Astrocyte (in vitro differentiated cells and primary cell): Measurements from ENCODE around the gene TLE5. TPM values are rescaled to one million over a fixed set of nuclear protein-coding genes. Genes with fewer than 3 reads are reported as not detected.
A peak's percentile ranks its signal among the peaks of the same experiment; 100 is the strongest.

ENCODE experiments used
- DNase-seq: peaks from one replicate; pipeline ENCODE4 v3.0.0-alpha.2; 2010; ENCODE audit warnings: low read depth
- FAIRE-seq: peaks from 2 replicates; lab custom pipeline; 2011; peaks lifted over from hg19 to GRCh38; lab: Jason Lieb, UNC
- H2AFZ ChIP-seq: 2 replicates; pipeline ENCODE4 v1.6.0; 2012; ENCODE audit warnings: low read depth, low read length, inconsistent platforms
- H3K27ac ChIP-seq: 2 replicates; pipeline ENCODE4 v1.5.1; 2011; ENCODE audit warnings: low read depth, low read length, inconsistent platforms
- H3K27me3 ChIP-seq: 2 replicates; pipeline ENCODE4 v1.6.0; 2011; ENCODE audit warnings: low read length, inconsistent platforms; ENCODE audit not compliant: insufficient read depth
- H3K36me3 ChIP-seq: 2 replicates; pipeline ENCODE4 v1.5.1; 2011; ENCODE audit warnings: low read length, inconsistent platforms; ENCODE audit not compliant: insufficient read depth
- H3K4me1 ChIP-seq: 2 replicates; pipeline ENCODE4 v1.5.1; 2011; ENCODE audit warnings: low read length, inconsistent platforms; ENCODE audit not compliant: insufficient read depth
- H3K4me2 ChIP-seq: 2 replicates; pipeline ENCODE4 v1.6.0; 2012; ENCODE audit warnings: low read length, inconsistent platforms
- H3K4me3 ChIP-seq: 2 replicates; pipeline ENCODE4 v1.5.1; 2011; ENCODE audit warnings: low read depth, mild to moderate bottlenecking, low read length, inconsistent platforms; ENCODE audit not compliant: insufficient read depth
- H3K79me2 ChIP-seq: 2 replicates; pipeline ENCODE4 v1.6.0; 2012; ENCODE audit warnings: mild to moderate bottlenecking, low read length, inconsistent platforms; ENCODE audit not compliant: insufficient read depth
- H3K9ac ChIP-seq: 2 replicates; pipeline ENCODE4 v1.6.0; 2012; ENCODE audit warnings: mild to moderate bottlenecking, low read length, inconsistent platforms
- H3K9me3 ChIP-seq: 2 replicates; pipeline ENCODE4 v1.5.1; 2012; ENCODE audit warnings: low read depth, mild to moderate bottlenecking, low read length, inconsistent platforms; ENCODE audit not compliant: insufficient read depth
- H4K20me1 ChIP-seq: 2 replicates; pipeline ENCODE4 v1.6.0; 2012; ENCODE audit warnings: low read length, inconsistent platforms; ENCODE audit not compliant: insufficient read depth
- H3K27ac Mint-ChIP-seq: one replicate; pipeline ENCODE4 v1.8.0; 2021; ENCODE audit warnings: mild to moderate bottlenecking, mixed read lengths; ENCODE audit not compliant: unreplicated experiment
- H3K27me3 Mint-ChIP-seq: one replicate; pipeline ENCODE4 v1.8.0; 2021; ENCODE audit warnings: low read depth, mixed read lengths; ENCODE audit not compliant: unreplicated experiment
- H3K36me3 Mint-ChIP-seq: one replicate; pipeline ENCODE4 v1.8.0; 2021; ENCODE audit warnings: low read depth, mixed read lengths; ENCODE audit not compliant: unreplicated experiment
- H3K4me1 Mint-ChIP-seq: one replicate; pipeline ENCODE4 v1.8.0; 2021; ENCODE audit warnings: low read depth, mixed read lengths; ENCODE audit not compliant: unreplicated experiment
- H3K4me3 Mint-ChIP-seq: one replicate; pipeline ENCODE4 v1.8.0; 2021; ENCODE audit warnings: mild to moderate bottlenecking, moderate library complexity, mixed read lengths; ENCODE audit not compliant: unreplicated experiment
- H3K9me3 Mint-ChIP-seq: one replicate; pipeline ENCODE4 v1.8.0; 2021; ENCODE audit warnings: mild to moderate bottlenecking, mixed read lengths; ENCODE audit not compliant: unreplicated experiment
- CTCF ChIP-seq: IDR thresholded peaks from 2 replicates; pipeline ENCODE4 v1.5.1; 2011; ENCODE audit warnings: low read depth, mild to moderate bottlenecking, inconsistent platforms, low read length, moderate library complexity; ENCODE audit not compliant: insufficient read depth
- EZH2 ChIP-seq: IDR thresholded peaks from 2 replicates; pipeline ENCODE4 v1.6.1; 2012; ENCODE audit warnings: mild to moderate bottlenecking, low read length, inconsistent platforms; ENCODE audit not compliant: insufficient read depth
- total RNA-seq: library from RNA; stranded (reverse); gene quantifications from 2 replicates; pipeline ENCODE4 v1.2.1, GENCODE V29; 2021

TLE5 gene
- total RNA-seq, 1 donor from 2014 or later = 210 TPM

DNA sequence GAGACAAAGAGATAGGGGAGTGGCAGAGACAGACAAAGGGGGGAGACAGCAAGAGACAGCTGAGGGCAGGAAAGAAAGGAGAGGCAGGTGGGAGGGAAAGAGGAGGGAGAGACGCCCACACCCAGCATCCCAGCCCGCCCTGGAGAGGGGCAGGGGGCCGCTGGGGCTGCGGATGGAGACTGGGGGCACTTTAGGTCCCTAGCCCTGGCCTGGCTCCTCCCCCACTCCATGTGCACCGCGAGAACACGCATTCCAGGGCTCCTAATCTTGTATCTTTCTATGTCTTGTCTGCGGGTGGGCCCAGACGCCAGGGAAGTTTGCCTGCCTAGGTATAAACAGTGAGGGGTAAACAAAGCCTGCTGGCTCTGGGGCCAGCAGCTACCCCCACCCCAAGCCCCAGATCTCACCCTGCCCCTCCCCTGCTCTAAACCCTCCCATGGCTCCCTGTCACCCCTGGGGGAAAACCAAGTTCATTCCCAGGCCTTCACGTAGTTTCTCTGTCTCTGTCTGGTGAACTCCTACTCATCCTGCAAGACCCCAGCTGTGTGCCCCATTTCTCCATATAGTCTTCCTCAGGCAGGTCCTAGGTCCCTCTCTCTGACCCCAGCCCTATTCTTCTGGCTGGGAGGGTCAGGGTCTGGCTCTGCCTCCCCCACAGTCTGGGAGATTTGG lies 5.7 kb downstream of the TLE5 start:
- no peak overlapping the region for H3K4me3 Mint-ChIP-seq
- no peak overlapping the region for H3K4me3 ChIP-seq
- FAIRE-seq (no peak), DNase-seq (no peak)
- H4K20me1 ChIP-seq = peaks cover 68% of the 10 kb centered on the region
- H3K27ac ChIP-seq = no peak overlapping the region
- no peaks in the 10 kb centered on the region for H3K27me3 ChIP-seq
- H3K4me1 ChIP-seq = peaks cover 24% of the 10 kb centered on the region
- no peaks in the 10 kb centered on the region for H3K9me3 Mint-ChIP-seq
- no peak overlapping the region for H3K9ac ChIP-seq
- no peak for TF ChIP-seq EZH2
- no peak for TF ChIP-seq CTCF
- peak overlapping the region; percentile 34 for H3K27ac Mint-ChIP-seq
- H3K27me3 Mint-ChIP-seq = no peaks in the 10 kb centered on the region
- H2AFZ ChIP-seq = no peak overlapping the region
- H3K36me3 Mint-ChIP-seq = peaks cover 13% of the 10 kb centered on the region
- H3K4me1 Mint-ChIP-seq = peaks cover 8% of the 10 kb centered on the region
- no peaks in the 10 kb centered on the region for H3K9me3 ChIP-seq
- H3K4me2 ChIP-seq = no peak overlapping the region
- H3K36me3 ChIP-seq = peaks cover 12% of the 10 kb centered on the region
- H3K79me2 ChIP-seq = peaks cover 35% of the 10 kb centered on the region

- no peak for FAIRE-seq
- no peak overlapping the region for H3K27ac Mint-ChIP-seq
- DNase-seq = no peak
- H3K4me1 ChIP-seq = peaks cover 24% of the 10 kb centered on the region
- H3K9me3 ChIP-seq = no peaks in the 10 kb centered on the region
- TF ChIP-seq CTCF = no peak
- no peak for TF ChIP-seq EZH2
- no peaks in the 10 kb centered on the region for H3K9me3 Mint-ChIP-seq
- H3K27me3 ChIP-seq = no peaks in the 10 kb centered on the region
- H4K20me1 ChIP-seq = peaks cover 68% of the 10 kb centered on the region
- peaks cover 28% of the 10 kb centered on the region for H3K79me2 ChIP-seq
- no peak overlapping the region for H3K9ac ChIP-seq
- H3K27ac ChIP-seq = no peak overlapping the region
- peaks cover 12% of the 10 kb centered on the region for H3K36me3 ChIP-seq
- H3K27me3 Mint-ChIP-seq = no peaks in the 10 kb centered on the region
- peaks cover 13% of the 10 kb centered on the region for H3K36me3 Mint-ChIP-seq
- H2AFZ ChIP-seq = no peak overlapping the region
- H3K4me1 Mint-ChIP-seq = peaks cover 8% of the 10 kb centered on the region
- H3K4me3 ChIP-seq = no peak overlapping the region
- H3K4me2 ChIP-seq = peak overlapping the region; percentile 17
- no peak overlapping the region for H3K4me3 Mint-ChIP-seq
Observed at GRCh38 chr19:3055741-3056416, 6.4 kb downstream of the TLE5 start.
